NCI-H460 (cell line): Measurements from ENCODE around the gene PGGHG. TPM values are rescaled to one million over a fixed set of nuclear protein-coding genes. Genes with fewer than 3 reads are reported as not detected.
"Not testable (repeated sequence)": the region's sequence is repeated elsewhere in the genome, so short reads cannot be mapped to it uniquely, and the experiment has no call there.

Experiments
- DNase-seq: peaks from one replicate; pipeline ENCODE4 v3.0.0-alpha.2; 2016; ENCODE audit warnings: low read depth; ENCODE audit errors: extremely low read depth
- total RNA-seq: library from RNA; depleted of rRNA; stranded (reverse); fragments of >200 nt; shearing (Covaris generic); gene quantifications from 2 replicates; pipeline ENCODE4 v1.2.3, GENCODE V29; 2014

PGGHG gene
- total RNA-seq, 1 experiment from 2014 or later: 13.4 TPM

DNA sequence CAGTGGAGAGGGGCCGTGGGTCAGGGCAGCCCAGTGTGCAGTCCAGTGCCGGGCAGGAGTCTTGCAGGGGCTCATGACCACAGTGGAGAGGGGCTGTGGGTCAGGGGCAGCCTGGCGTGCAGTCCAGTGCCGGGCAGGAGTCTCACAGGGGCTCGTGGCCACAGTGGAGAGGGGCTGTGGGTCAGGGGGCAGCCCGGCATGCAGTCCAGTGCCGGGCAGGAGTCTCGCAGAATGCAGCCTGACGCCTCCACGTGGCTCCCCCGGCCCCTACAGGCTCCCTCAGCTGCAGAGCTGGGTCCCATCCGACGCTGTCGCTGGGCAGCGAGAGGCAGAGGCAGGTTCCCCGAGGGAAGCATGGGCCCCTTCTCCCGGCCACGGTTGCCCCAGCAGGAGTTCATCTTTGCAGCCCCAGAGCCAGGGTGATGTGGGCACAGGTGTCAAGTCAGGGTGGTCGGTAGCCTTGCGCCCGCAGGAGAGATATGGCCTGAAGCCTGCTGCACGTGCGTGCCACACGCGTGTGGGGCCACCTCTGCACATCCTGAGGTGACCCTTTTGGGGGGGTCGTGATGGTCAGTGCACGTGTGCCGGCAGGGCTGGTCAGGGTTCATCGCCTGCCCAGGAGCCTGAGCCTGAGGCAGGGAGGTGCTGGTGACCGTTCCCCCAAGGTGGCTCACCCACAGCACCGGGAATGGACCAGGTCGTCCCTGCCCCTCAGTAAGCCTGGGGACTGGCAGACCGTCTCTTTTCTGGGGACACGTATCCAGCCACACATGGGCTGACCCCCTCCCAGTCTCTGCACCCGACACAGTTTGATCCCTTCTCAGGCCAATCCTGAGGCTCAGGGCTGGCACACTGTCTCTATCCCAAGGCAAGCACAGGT, 7.5 kb downstream of the PGGHG start:
- no peak for DNase-seq

DNA sequence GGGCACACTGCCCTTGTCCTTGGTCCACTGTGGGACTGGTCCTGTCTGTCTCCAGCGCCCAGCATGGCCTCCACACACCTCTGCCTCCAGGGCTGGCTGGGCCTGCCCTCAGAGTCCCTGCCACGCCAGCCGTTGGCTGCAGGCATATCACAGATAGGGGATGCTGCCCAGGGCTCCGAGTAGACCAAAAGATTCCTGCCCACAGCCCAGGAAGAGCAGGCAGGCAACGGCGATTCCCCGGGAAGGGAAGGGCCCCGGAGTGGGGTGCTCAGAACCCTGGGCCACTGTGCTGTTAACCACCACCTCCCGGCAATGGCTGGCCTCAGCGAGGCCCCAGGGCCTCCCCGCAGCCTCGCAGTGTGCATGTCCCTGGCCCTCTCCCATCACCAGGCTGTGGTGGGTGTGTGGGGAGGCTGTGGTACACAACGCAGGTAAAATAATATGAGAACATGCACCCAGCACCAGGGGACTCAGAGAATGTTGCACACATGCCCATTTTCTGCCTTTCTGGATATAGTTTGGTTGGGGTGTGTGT, 8.2 kb downstream of the PGGHG start:
- no peak for DNase-seq

DNA sequence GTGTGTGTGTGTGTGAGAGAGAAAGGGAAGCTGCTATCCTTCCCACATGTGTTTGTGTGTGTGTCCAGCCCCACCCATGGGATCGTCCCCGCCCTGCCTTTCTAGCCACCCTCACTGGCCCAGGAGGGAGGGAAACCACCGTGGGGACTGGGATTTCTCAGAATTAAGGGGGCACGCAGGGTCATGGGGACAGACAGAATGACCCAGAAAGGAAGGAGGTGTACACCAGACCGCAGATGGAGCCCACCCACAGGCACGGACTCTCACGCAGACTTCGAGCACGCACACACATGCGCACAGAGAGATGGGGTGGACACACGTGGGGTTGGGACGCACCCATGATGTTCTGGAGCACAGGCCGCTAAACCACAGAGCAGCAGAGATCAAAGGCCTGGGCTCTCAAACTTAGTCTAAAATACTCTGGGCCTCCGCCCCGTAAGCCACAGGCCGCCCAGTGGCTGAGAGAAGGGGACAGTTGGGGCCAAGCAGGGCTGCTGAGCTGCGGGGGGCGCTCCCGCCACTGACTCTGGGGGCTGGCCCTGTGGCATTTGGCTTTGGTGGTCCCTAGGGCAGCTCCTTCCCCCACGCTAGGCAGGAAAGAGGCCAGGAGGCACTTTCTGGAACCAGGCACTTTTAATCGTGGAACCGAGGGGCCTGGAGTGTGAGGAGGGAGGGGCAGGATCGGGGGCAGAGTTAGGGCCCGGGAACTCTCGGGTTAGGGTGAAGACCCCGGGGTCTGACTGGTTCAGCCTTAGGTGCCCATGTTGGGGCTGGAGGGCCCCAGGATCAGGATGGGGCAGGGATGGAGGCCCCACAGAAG, 8.9 kb downstream of the PGGHG start:
- no peak for DNase-seq

DNA sequence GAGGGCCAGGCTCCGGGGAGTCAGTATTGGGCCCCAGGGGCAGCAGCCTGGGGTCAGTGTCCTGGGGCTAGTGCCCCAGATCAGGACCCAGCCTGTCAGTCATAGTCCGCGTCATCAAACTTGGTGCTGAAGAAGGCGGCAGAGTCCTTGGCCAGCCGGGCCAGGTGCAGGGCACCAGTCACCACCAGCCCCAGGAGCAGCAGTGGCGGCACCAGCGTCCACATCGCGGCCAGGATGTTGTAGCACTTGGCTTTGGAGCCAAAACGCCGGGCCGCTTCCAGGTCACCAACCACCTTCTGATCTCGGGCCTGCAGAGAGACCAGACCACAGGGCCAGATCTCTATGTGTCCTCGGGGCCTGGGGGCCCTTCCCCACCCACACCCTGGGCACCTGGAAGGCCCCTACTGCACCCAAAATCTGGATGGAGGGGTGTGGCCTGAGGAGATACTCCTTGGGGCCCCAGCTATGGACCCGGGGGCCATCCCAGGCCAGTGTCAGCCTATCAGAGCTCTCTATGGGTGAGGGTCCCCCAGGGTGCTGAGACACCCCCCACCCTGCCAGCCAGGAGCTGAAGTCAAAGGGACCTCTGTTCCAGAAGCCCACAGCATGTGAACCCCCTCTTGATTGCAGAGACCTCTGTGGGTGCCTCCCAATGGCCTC, 9.6 kb downstream of the PGGHG start:
- DNase-seq: no peak

DNA sequence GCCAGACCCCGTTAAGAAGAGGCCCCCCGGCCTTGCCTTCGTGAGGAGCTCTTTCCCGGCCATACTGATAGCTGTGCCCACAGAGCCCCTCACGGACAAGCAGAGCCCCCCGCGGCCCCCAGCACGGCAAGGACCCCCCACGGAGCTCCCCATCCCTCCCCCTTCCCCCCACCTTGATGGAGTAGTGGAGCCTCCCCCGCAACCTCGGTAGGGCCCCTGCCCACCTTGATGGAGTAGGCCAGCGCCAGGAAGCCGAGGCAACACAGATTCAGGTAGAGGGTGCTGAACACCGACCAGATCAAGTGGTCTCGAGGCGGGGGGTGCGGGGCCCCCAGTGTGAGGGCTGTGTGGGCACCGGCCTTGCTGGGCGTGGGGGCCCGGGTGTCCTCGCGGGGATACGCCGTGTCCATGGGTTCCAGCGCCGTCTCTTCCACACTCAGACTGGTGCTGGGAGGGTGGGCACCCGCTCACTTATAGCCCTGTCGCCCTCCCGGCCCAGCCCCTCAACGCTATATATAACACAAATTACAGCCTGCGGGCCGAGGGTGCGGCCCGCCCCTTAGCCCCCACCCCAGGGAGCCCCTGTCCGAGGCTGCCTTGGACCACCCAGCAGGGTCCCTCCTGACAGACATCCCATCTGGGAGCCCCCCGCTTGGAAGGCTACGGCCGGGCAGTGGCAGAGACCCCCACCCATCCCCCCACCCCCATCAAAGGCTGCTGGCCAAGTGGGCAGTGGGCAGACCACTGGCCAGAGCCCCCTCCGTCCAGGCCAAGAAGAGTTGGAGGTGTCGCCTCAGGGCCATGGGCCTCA, 10.4 kb downstream of the PGGHG start, which contains the start of gene IFITM5:
Gene IFITM5 (minus strand): TSS at position 446 of the 811 bp plus-strand sequence. CDS start 36 bp downstream, at position 410.
- no peak for DNase-seq

DNA sequence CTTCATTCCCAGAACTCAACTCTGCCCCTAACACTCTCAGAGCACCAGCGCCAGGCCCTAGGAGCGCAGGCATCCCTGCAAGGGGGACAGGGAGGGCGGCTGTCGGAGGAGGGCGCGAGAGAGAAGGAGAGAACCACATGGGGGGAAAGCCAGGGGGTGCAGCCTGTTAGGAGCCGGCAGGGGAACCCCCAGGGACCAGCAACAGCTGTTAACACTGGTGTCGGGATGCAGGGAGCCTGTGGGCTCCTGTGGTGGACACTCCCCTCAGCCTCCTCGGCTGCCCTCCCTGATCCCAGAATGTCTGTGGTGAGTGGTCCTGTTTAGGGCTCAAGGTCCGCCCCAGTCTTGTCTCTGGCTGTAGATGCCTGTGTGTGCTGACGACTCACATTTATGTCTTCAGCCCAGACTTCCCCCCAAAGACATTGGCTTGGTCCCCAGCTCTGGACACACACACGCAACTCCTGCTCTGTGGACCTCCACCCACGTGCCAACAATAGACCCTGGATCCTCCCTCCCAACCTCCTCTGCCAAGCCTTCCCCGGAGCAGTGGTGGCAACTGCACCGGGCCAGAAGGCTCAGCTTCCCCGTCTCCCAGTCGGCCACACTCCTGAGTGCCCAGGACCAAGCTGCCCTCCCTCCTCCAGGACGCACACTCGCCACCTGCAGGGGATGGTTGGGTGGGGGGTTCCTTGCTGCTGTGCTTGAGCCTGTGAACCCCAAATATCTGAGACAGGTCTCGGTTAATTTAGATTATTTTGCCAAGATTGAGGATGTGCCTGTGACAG, 11.2 kb downstream of the PGGHG start:
- DNase-seq: no peak

DNA sequence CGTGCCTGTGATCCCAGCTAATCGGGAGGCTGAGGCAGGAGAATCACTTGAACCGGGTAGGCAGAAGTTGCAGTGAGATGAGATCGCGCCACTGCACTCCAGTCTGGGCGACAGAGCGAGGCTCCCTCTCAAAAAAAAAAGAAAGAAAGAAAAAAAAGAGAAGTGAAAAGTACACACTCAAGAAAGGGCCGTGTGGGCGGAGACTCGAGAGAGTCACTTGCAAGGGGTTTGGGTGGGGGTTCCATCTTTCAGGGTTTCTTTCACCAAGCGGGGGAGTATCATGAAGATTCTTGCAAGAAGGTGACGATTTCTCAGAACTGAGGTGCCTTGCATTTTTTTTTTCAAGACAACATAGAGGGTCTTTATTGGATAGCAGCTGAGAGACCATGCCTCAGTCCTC, 14.4 kb downstream of the PGGHG start:
- DNase-seq: no peak

DNA sequence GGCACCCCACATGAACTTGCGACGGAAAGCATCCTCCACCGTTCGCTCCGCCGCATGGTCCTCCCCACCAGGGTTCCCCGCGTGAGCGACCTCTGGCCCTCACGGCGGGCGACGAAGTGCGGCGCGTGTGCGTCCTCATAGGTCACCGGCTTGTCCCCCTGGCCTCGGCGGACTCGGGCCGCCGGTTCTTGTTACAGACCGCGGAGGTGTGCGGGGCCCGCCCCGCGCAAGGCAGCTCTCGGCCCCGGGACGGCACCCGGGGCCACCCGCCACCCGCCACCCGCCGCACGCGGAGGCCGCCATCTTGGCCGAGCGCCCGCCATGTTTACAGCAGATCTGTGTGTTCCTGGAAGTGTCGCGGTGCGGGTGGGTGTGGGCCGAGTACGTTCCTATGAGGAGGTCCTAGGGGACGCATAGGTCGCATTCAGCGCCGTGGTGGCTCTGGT, 15.2 kb downstream of the PGGHG start:
- DNase-seq: no peak

DNA sequence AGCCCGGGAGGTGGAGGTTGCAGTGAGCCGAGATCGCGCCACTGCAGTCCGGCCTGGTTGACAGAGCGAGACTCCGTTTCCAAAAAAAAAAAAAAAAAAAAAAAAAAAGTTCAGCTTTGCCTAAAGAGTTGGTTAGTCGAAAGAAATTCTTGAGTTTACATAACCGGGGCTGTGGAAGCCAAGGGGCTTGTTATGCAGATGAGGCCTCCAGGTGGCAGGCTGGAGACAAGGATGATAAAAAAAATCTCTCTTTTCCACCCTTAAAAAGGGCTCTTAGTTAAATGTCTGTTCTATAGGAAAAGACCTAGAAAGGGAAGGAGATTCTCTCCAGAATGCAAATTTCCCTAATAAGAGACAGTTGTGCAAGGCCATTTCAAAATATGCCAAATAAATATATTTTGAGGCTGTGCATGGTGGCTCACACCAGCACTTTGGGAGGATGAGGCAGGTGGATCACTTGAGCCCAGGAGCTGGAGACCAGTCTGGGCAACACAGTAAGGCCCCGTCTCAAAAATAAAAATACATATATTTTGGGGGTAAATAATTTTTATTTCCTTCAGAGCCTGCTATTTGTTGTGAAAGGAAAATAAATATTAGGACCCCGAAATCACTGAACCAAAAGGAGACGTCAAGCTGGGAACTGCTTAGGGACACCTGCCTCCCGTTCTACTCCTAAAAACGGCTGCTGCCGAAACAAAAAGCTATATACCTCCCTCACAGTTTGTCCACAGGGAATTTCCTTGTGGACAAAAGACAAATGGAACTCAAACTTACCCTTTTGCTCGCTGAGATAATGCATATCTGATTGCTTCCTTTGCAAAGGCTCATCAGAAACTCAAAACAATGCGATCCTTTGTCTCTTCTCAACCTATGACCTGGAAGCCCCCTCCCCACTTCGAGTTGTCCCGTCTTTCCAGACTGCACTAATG, 16.3 kb downstream of the PGGHG start:
- DNase-seq: peak; percentile 26

DNA sequence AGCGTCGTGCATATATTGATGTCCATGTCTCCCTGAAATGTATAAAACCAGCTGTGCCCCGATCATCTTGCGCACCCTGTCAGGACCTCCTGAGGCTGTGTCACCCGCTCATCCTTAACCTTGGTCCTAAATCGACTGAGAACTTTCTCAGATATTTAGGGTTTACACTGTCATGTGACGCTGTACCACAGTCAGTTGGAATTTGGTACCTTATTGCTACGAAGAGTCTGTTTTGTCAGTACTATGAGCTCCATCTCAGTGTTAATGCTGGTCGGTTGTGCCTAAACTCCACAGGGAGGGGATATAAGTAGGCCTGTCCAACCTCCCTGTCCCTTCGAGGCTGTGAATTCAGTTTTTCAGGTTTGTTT, 16.9 kb downstream of the PGGHG start:
- no peak for DNase-seq

DNA sequence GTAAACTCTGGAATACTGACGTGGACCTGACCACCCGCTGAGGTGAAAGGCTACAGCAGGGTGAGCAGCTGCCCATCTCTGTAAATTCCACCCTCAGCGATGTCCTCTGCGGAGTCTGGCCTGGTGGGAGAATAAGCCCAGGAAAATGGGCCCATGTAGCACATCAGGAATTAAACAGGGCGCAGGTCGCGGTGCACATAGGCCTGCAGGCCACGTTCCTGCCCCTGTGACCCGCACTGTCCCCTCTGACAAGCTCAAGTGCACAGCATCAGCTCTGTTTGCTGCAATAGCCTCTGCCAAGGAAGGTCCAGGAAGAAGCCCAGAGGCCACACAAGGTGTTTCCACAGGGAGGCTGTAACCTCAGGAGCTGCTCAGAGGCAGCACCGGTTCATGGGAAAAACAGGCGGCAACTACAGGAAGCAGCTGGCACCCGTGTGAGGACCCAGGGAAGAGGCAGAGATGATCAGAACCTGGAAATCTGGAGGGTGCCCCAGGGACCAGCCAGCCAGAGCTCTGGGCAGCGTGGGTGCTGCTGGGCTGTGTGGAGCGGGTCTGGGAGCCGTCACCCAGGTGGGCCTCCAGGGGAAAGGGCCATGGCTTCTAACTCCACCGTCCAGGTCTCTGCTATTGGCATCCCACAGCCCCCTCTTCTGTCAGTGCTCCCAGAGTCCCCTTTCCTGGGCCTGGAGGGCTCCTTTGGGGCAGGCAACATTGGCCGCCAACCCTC, 17.9 kb downstream of the PGGHG start:
- no peak for DNase-seq

DNA sequence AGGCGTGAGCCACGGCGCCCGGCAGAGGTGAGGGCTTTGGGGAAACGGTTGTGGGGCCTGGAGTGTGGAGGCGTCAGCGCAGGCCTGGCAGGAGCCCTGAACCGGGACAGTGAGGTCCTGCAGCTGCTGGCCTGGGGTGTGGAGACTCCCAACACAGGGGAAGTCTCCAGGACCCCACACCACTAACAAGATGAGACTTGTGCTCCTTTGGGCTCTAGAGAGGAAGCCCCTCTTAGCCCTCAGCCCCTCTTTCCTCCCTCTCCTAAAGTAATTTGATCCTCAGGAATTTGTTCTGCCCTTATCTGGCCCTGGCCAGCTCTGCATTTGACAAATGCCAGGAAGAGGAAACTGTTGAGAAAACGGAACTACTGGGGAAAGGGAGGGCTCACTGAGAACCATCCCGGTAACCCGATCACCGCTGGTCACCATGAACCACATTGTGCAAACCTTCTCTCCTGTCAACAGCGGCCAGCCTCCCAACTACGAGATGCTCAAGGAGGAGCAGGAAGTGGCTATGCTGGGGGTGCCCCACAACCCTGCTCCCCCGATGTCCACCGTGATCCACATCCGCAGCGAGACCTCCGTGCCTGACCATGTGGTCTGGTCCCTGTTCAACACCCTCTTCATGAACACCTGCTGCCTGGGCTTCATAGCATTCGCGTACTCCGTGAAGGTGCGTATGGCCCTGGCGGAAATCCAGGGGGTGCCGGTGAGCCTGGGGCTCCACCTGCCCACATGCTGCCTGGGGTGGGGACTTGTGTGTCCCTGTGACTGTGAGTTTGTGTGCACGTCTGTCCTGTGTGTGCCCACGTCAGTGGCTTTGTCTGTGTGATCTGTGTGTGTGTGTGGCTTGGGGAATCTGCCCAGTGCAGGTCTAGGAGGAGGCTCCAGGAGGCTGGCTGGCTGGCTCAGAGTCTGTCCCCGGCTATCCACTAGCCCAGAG, 19.1 kb downstream of the PGGHG start, which contains the start of gene IFITM2:
Gene IFITM2 (plus strand): TSS at position 51 of the 943 bp plus-strand sequence. CDS start 377 bp downstream, at position 428.
- DNase-seq: peak; percentile 36

DNA sequence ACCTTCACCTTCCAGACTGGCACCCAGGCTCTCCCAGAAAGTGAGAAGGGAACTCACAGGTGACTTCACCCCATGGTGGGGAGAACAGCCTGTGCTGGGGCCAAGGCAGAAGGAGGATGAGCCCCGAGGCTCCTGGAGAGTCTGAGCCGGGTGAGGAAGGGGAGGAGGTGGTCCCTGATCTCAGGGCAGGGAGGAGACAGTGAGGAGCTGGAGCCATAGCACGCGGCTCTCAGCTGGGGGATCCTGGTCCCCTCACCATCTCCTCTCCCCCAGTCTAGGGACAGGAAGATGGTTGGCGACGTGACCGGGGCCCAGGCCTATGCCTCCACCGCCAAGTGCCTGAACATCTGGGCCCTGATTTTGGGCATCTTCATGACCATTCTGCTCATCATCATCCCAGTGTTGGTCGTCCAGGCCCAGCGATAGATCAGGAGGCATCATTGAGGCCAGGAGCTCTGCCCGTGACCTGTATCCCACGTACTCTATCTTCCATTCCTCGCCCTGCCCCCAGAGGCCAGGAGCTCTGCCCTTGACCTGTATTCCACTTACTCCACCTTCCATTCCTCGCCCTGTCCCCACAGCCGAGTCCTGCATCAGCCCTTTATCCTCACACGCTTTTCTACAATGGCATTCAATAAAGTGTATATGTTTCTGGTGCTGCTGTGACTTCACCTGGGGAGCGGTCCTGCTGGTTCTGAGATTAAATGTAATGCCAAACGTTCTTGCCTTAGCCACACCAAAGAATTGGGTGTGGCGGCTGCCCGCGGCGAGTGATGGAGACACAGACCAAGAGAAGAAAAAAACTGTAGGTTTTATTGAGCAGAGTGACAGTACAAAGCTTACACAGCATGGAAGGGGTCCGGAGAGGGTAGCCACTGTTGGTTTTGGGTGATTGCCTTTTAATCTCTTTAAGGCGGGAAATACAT, 20.1 kb downstream of the PGGHG start:
- DNase-seq: not testable (repeated sequence)

DNA sequence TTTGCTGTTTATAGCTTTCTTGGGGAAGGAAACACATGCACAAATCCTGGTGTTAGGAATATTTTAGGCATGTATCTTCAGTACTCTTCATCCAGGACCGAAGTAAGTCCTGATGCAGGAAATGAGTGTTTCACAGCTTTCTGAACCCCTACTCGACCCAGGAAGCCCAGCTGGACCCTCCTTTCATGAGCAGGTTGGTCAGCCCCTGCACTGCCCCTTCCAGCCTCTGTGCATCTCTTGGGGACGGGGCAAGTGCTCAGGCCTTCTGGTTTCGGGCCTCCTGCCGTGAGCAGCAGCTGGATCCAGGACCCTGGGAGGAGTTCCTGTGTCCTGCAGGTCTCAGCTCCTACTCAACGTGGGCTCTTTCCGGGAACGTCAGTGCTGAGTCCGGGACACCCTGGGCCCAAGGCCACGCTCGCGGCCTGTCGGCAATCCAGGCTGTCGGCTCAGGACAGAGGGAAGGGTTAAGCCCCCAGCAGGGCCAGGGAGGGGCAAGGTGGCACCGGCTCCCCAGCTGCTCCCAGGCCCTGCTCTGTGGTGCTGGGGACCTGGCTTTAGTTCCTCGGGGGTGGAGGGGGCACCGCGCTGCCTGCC, 21.1 kb downstream of the PGGHG start:
- not testable (repeated sequence) for DNase-seq
